HCT116 (cell line): Measurements from ENCODE around the gene SDK1. TPM values are rescaled to one million over a fixed set of nuclear protein-coding genes. Genes with fewer than 3 reads are reported as not detected.

Experiments used
- ATAC-seq: fragments of 200-7000 bp; cut with Tn5 transposase; 2 replicates; pipeline ENCODE4 v1.9.1; 2020; ENCODE audit warnings: mild to moderate bottlenecking, moderate library complexity
- BruUV-seq: library from RNA; stranded (reverse); fragments of 400-500 nt; replicated peaks from 2 replicates; lab custom pipeline; 2021; lab: Mats Ljungman, UMichigan
- CTCF ChIA-PET: fragments of 300-600 bp; sonication (Branson Sonifier 250); formaldehyde crosslinking; loops from one replicate; lab custom pipeline; 2021; ENCODE audit warnings: antibody characterized with exemption; lab: Charles Lee
- POLR2A ChIA-PET: fragments of 300-600, 350-600 bp; sonication (Branson Sonifier 250); formaldehyde crosslinking; loops from one replicate; lab custom pipeline; 2021; ENCODE audit warnings: antibody characterized with exemption; lab: Charles Lee
- RAD21 ChIA-PET, 2 experiments: fragments of 300-600 bp; sonication (Branson Sonifier 250); formaldehyde crosslinking; loops; one replicate each; lab custom pipeline; 2023; ENCODE audit warnings: low total read pairs in 2 of 2; ENCODE audit not compliant: uncharacterized antibody in 2 of 2, unreplicated experiment in 2 of 2, low non-redundant PET in 1 of 2; lab: Charles Lee
- DNase-seq: peaks from one replicate; pipeline ENCODE4 v3.0.0-alpha.2; 2010; ENCODE audit warnings: low read depth, low spot score
- H2AFZ ChIP-seq: fragments of 200-600 bp; shearing (Covaris generic), sonication (generic); 2 replicates; pipeline ENCODE4 v1.6.1; 2017; ENCODE audit warnings: low read depth, mixed run types, mixed read lengths, antibody characterized with exemption, low read length; ENCODE audit not compliant: poor library complexity, severe bottlenecking
- H3K27ac ChIP-seq: 2 replicates; pipeline ENCODE4 v1.5.1; 2012; ENCODE audit warnings: low read depth, low read length
- H3K27me3 ChIP-seq: fragments of 200-600 bp; sonication (generic); 2 replicates; pipeline ENCODE4 v1.6.1; 2016; ENCODE audit warnings: mixed run types, low read length, mixed read lengths; ENCODE audit not compliant: insufficient read depth
- H3K36me3 ChIP-seq, 2 experiments: fragments of 200-500 bp in 1 of 2; fragments of 200-600 bp in 1 of 2; sonication (Bioruptor generic) in 1 of 2; sonication (generic) in 1 of 2; 2 replicates each; pipeline versions ENCODE4 v1.5.1 to v1.6.1; 2014 to 2016; ENCODE audit warnings: low read length in 2 of 2, inconsistent platforms in 1 of 2, mixed read lengths in 1 of 2, mixed run types in 1 of 2; ENCODE audit not compliant: insufficient read depth in 2 of 2, control insufficient read depth in 1 of 2
- H3K4me1 ChIP-seq, 2 experiments: fragments of 200-600 bp in 1 of 2; sonication (generic) in 1 of 2; 2 replicates each; pipeline versions ENCODE4 v1.5.1 to v1.6.1; 2012 to 2017; ENCODE audit warnings: low read length in 2 of 2, inconsistent platforms in 1 of 2, mild to moderate bottlenecking in 1 of 2, mixed read lengths in 1 of 2, mixed run types in 1 of 2, moderate library complexity in 1 of 2; ENCODE audit not compliant: insufficient read depth in 2 of 2, control insufficient read depth in 1 of 2
- H3K4me2 ChIP-seq: fragments of 200-600 bp; sonication (generic); 2 replicates; pipeline ENCODE4 v1.6.1; 2017; ENCODE audit warnings: mixed run types, low read length, mixed read lengths
- H3K4me3 ChIP-seq, 2 experiments: fragments of 200-600 bp in 1 of 2; sonication (generic) in 1 of 2; replicated peaks in 1 of 2; 2 replicates each; pipeline ENCODE4 v1.5.1; 2011 to 2016; ENCODE audit warnings: low read length in 2 of 2, control low read depth in 1 of 2, low read depth in 1 of 2, mild to moderate bottlenecking in 1 of 2, mixed read lengths in 1 of 2, mixed run types in 1 of 2
- H3K79me2 ChIP-seq: fragments of 200-600 bp; sonication (generic); 2 replicates; pipeline ENCODE4 v1.6.1; 2017; ENCODE audit warnings: mild to moderate bottlenecking, mixed run types, low read length, moderate library complexity, mixed read lengths; ENCODE audit not compliant: insufficient read depth
- H3K9ac ChIP-seq: fragments of 200-600 bp; sonication (generic); 2 replicates; pipeline ENCODE4 v1.6.1; 2016; ENCODE audit warnings: low read length, mixed read lengths
- H3K9me2 ChIP-seq: fragments of 200-600 bp; sonication (generic), shearing (Covaris generic); 2 replicates; pipeline ENCODE4 v1.6.1; 2017; ENCODE audit warnings: mixed run types, mild to moderate bottlenecking, moderate library complexity; ENCODE audit not compliant: insufficient read depth
- H3K9me3 ChIP-seq, 2 experiments: fragments of 200-500 bp in 1 of 2; fragments of 200-600 bp in 1 of 2; sonication (Bioruptor generic) in 1 of 2; sonication (generic) in 1 of 2; 2 replicates each; pipeline ENCODE4 v1.6.1; 2014 to 2017; ENCODE audit warnings: low read length in 2 of 2, mixed read lengths in 2 of 2, inconsistent platforms in 1 of 2, low read depth in 1 of 2, mild to moderate bottlenecking in 1 of 2, mixed run types in 1 of 2, moderate library complexity in 1 of 2; ENCODE audit not compliant: control insufficient read depth in 1 of 2, insufficient read depth in 1 of 2
- H4K20me1 ChIP-seq: fragments of 200-600 bp; sonication (generic), shearing (Covaris generic); 2 replicates; pipeline ENCODE4 v1.6.1; 2017; ENCODE audit warnings: mixed run types, mild to moderate bottlenecking, moderate library complexity; ENCODE audit not compliant: insufficient read depth
- CBX3 ChIP-seq: IDR thresholded peaks from 2 replicates; pipeline ENCODE4 v1.6.1; 2012; ENCODE audit warnings: low read depth
- EGR1 ChIP-seq: IDR thresholded peaks from 2 replicates; pipeline ENCODE4 v1.6.1; 2012; ENCODE audit warnings: low read depth
- ELF1 ChIP-seq: IDR thresholded peaks from 2 replicates; pipeline ENCODE4 v1.6.1; 2012; ENCODE audit warnings: low read depth, borderline replicate concordance
- EZH2 ChIP-seq: fragments of 200-600 bp; sonication (generic); IDR thresholded peaks from 2 replicates; pipeline ENCODE4 v1.6.1; 2017; ENCODE audit warnings: antibody characterized with exemption, mixed run types
- POLR2AphosphoS5 ChIP-seq: IDR thresholded peaks from 2 replicates; pipeline ENCODE4 v1.6.1; 2011; ENCODE audit warnings: mild to moderate bottlenecking, low read depth, low read length, moderate library complexity
- RAD21 ChIP-seq: IDR thresholded peaks from 2 replicates; pipeline ENCODE4 v1.6.1; 2012; ENCODE audit warnings: low read depth, mild to moderate bottlenecking
- SIN3A ChIP-seq: IDR thresholded peaks from 2 replicates; pipeline ENCODE4 v1.6.1; 2012; ENCODE audit warnings: low read depth
- TCF7L2 ChIP-seq: IDR thresholded peaks from 2 replicates; pipeline ENCODE4 v1.7.0; 2011; ENCODE audit warnings: borderline replicate concordance, inconsistent platforms; ENCODE audit not compliant: insufficient read depth, insufficient read length; ENCODE audit errors: extremely low read depth
- YY1 ChIP-seq: IDR thresholded peaks from 2 replicates; pipeline ENCODE4 v1.6.1; 2011; ENCODE audit warnings: low read length, low read depth, moderate library complexity, mild to moderate bottlenecking; ENCODE audit not compliant: insufficient replicate concordance; ENCODE audit errors: extremely low read depth
- ZFX ChIP-seq: fragments of 450-650 bp; IDR thresholded peaks from 2 replicates; pipeline ENCODE4 v1.6.1; 2017
- intact Hi-C: fragments of 100-400 bp; cut with micrococcal nuclease; formaldehyde crosslinking; loops from 2 replicates; pipeline ENCODE4 v1.10.0; 2022
- total RNA-seq: library from RNA; stranded (reverse); gene quantifications from one replicate; pipeline ENCODE4 v1.2.1, GENCODE V29; 2021; ENCODE audit not compliant: unreplicated experiment
- TF ChIP-seq, protein P1 (sequence below), 3 experiments: fragments of 200-600 bp in 1 of 3; sonication (generic) in 1 of 3; IDR thresholded peaks in 2 of 3; conservative IDR thresholded peaks in 1 of 3; 2 replicates each; pipeline ENCODE4 v1.5.1; 2012 to 2017; ENCODE audit warnings: low read depth in 2 of 3, low read length in 2 of 3, antibody characterized with exemption in 1 of 3, borderline replicate concordance in 1 of 3, control low read depth in 1 of 3, mild to moderate bottlenecking in 1 of 3, mixed read lengths in 1 of 3, mixed run types in 1 of 3, moderate library complexity in 1 of 3; ENCODE audit not compliant: insufficient read depth in 1 of 3
- TF ChIP-seq, protein P2 (sequence below): IDR thresholded peaks from 2 replicates; pipeline ENCODE4 v1.6.1; 2012
- TF ChIP-seq, protein P3 (sequence below): IDR thresholded peaks from 2 replicates; pipeline ENCODE4 v1.6.1; 2011; ENCODE audit warnings: mild to moderate bottlenecking, low read length, moderate library complexity; ENCODE audit not compliant: insufficient replicate concordance; ENCODE audit errors: extremely low read depth

SDK1 gene
- total RNA-seq, 1 experiment from 2014 or later = 0.05 TPM

DNA sequence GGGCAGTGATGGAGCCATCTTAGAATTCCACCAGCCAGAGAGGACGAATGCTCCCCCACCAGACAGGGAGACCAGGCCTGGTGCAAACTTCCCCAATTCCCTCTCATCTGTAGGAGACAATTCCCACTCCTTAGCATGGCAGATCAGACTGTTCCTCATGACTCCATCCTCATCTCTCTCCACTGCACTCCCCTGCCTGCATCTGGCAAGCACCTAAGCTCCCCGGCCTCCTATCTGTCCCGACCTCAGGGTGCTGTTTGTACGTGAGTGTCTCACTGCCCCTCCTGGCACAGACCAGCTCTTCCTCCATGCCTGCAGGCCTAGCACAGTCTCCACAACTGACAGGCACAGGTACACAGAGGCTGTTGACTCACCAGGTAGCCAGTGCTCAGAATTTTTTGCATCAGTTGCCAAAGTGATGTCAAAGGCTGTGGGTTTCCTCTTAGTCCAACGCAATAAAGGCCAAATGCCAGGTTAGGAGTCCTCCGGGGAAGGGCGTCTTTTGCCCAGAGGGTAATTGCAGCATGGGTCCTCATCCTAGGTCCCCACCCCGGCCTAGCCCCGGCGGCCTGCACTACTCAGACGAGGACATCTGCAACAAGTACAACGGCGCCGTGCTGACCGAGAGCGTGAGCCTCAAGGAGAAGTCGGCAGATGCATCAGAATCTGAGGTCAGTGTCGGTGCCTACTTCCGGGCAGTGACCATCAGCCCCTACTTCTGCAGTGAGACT lies 944.2 kb downstream of the SDK1 start (continued):
- TF ChIP-seq, protein P1, sequence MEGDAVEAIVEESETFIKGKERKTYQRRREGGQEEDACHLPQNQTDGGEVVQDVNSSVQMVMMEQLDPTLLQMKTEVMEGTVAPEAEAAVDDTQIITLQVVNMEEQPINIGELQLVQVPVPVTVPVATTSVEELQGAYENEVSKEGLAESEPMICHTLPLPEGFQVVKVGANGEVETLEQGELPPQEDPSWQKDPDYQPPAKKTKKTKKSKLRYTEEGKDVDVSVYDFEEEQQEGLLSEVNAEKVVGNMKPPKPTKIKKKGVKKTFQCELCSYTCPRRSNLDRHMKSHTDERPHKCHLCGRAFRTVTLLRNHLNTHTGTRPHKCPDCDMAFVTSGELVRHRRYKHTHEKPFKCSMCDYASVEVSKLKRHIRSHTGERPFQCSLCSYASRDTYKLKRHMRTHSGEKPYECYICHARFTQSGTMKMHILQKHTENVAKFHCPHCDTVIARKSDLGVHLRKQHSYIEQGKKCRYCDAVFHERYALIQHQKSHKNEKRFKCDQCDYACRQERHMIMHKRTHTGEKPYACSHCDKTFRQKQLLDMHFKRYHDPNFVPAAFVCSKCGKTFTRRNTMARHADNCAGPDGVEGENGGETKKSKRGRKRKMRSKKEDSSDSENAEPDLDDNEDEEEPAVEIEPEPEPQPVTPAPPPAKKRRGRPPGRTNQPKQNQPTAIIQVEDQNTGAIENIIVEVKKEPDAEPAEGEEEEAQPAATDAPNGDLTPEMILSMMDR (IDR thresholded peaks at IDR 0.05 in 2 of 3, conservative IDR thresholded peaks at IDR 0.05 in 1 of 3; ENCODE audit: borderline replicate concordance in 1 of 3, insufficient read depth in 1 of 3, low read depth in 2 of 3, low read length in 2 of 3) = no peak
- TF ChIP-seq CBX3 = no peak
- TF ChIP-seq SIN3A = no peak
- TF ChIP-seq YY1 = no peak
- no peak for TF ChIP-seq TCF7L2
- TF ChIP-seq RAD21 = no peak
- TF ChIP-seq EZH2 = no peak
- TF ChIP-seq ELF1 = no peak

DNA sequence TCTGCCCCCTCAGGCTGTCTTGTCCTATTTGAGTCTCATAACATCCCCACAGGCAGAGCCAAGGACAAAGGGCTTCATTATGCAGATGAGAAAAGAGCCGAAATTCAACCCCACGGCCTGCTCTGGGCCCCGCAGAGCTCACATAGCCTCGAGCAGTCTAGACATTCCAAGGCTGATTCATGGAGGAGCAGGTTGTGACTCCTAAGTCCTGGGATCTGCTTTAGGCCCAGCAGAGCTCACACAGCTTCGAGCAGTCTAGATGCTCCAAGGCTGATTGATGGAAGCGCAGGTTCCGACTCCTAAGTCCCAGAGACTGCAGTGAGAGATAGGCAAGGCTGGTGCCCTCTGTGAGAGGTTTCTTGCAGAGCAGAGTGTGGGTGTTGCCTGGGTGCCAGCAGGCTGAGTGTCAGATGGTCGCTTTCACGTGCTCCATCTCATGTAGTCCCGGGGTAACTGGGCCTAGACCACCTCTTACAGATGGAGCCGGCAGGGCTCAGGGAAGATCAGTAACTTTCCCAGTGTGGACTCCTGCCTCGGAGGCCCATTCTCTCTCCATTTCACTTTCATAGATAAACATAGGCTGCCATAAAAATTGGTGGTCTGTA lies 944.9 kb downstream of the SDK1 start:
- Histone ChIP-seq H3K79me2 (no peaks in the 10 kb centered on the region), H2AFZ (no peak overlapping the region), H3K27ac (no peak overlapping the region), H3K4me1 (no peaks in the 10 kb centered on the region), H3K9ac (no peak overlapping the region), H3K4me2 (no peak overlapping the region), H3K4me3 (no peak overlapping the region), H3K9me3 (peaks cover 0 to 4% of the 10 kb centered on the region in 2 experiments; a peak in 2 of 4 replicates), H3K27me3 (no peaks in the 10 kb centered on the region), H4K20me1 (no peaks in the 10 kb centered on the region), H3K36me3 (no peaks in the 10 kb centered on the region), H3K9me2 (no peaks in the 10 kb centered on the region)
- TF ChIP-seq, protein P2, sequence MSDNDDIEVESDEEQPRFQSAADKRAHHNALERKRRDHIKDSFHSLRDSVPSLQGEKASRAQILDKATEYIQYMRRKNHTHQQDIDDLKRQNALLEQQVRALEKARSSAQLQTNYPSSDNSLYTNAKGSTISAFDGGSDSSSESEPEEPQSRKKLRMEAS = no peak
- TF ChIP-seq, protein P1 (IDR thresholded peaks at IDR 0.05 in 2 of 3, conservative IDR thresholded peaks at IDR 0.05 in 1 of 3; ENCODE audit: borderline replicate concordance in 1 of 3, insufficient read depth in 1 of 3, low read depth in 2 of 3, low read length in 2 of 3) = no peak
- TF ChIP-seq ELF1 (no peak), ZFX (no peak), SIN3A (no peak), EGR1 (no peak), CBX3 (no peak), POLR2AphosphoS5 (no peak)
- TF ChIP-seq, protein P3, sequence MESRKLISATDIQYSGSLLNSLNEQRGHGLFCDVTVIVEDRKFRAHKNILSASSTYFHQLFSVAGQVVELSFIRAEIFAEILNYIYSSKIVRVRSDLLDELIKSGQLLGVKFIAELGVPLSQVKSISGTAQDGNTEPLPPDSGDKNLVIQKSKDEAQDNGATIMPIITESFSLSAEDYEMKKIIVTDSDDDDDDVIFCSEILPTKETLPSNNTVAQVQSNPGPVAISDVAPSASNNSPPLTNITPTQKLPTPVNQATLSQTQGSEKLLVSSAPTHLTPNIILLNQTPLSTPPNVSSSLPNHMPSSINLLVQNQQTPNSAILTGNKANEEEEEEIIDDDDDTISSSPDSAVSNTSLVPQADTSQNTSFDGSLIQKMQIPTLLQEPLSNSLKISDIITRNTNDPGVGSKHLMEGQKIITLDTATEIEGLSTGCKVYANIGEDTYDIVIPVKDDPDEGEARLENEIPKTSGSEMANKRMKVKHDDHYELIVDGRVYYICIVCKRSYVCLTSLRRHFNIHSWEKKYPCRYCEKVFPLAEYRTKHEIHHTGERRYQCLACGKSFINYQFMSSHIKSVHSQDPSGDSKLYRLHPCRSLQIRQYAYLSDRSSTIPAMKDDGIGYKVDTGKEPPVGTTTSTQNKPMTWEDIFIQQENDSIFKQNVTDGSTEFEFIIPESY = no peak
- CTCF ChIA-PET = no interaction called here
- RAD21 ChIA-PET = no interaction called here
- ATAC-seq (no peak), DNase-seq (no peak)
- no TSS peak for BruUV-seq
- POLR2A ChIA-PET = no interaction called here
- intact Hi-C loops = no loop called here
